Neural cell (in vitro differentiated cells): ENCODE measurements around the gene OCRL. TPM values are rescaled to one million over a fixed set of nuclear protein-coding genes. Genes with fewer than 3 reads are reported as not detected.

Source experiments
- H2AFZ ChIP-seq: fragments of 200-600, 300-800 bp; sonication (generic), shearing (Covaris generic); 2 replicates; pipeline ENCODE4 v1.6.0; 2014; ENCODE audit warnings: low read depth, mild to moderate bottlenecking, antibody characterized with exemption, low read length, moderate library complexity
- H3F3A ChIP-seq: fragments of 200-600 bp; shearing (Covaris generic); 2 replicates; pipeline ENCODE4 v1.6.1; 2016; ENCODE audit warnings: mild to moderate bottlenecking, moderate library complexity, mixed read lengths, antibody characterized with exemption, low read length; ENCODE audit not compliant: insufficient read depth, poor library complexity, severe bottlenecking
- H3K27ac ChIP-seq: fragments of 200-600, 300-800 bp; sonication (generic), shearing (Covaris generic); 2 replicates; pipeline ENCODE4 v1.5.1; 2014; ENCODE audit warnings: mild to moderate bottlenecking, low read length, moderate library complexity
- H3K27me3 ChIP-seq: fragments of 300-800, 200-600 bp; sonication (generic), shearing (Covaris generic); 2 replicates; pipeline ENCODE4 v1.6.0; 2014; ENCODE audit warnings: mild to moderate bottlenecking, low read depth, low read length, moderate library complexity; ENCODE audit not compliant: insufficient read depth
- H3K36me3 ChIP-seq: fragments of 300-800, 200-600 bp; sonication (generic), shearing (Covaris generic); 2 replicates; pipeline ENCODE4 v1.5.1; 2014; ENCODE audit warnings: mild to moderate bottlenecking, antibody characterized with exemption, low read length, moderate library complexity; ENCODE audit not compliant: insufficient read depth
- H3K4me2 ChIP-seq: fragments of 300-800, 200-600 bp; sonication (generic), shearing (Covaris generic); 2 replicates; pipeline ENCODE4 v1.6.0; 2014; ENCODE audit warnings: mild to moderate bottlenecking, low read length
- H3K4me3 ChIP-seq: fragments of 300-800, 200-600 bp; sonication (generic), shearing (Covaris generic); 2 replicates; pipeline ENCODE4 v1.5.1; 2014; ENCODE audit warnings: mild to moderate bottlenecking, low read length, moderate library complexity
- H3K79me2 ChIP-seq: fragments of 200-600 bp; shearing (Covaris generic); replicated peaks from 2 replicates; pipeline ENCODE4 v1.6.0; 2014; ENCODE audit warnings: mild to moderate bottlenecking, low read length, moderate library complexity; ENCODE audit not compliant: insufficient read depth
- H3K9ac ChIP-seq: fragments of 300-800, 200-600 bp; sonication (generic), shearing (Covaris generic); 2 replicates; pipeline ENCODE4 v1.6.1; 2016; ENCODE audit warnings: mild to moderate bottlenecking, low read length, mixed read lengths
- H3K9me2 ChIP-seq: fragments of 200-600 bp; shearing (Covaris generic); 2 replicates; pipeline ENCODE4 v1.6.1; 2016; ENCODE audit warnings: mild to moderate bottlenecking, low read length, mixed read lengths; ENCODE audit not compliant: insufficient read depth
- H3K9me3 ChIP-seq: fragments of 200-600, 300-800 bp; sonication (generic), shearing (Covaris generic); 2 replicates; pipeline ENCODE4 v1.6.1; 2016; ENCODE audit warnings: mild to moderate bottlenecking, mixed run types, low read length, moderate library complexity, mixed read lengths
- H4K20me1 ChIP-seq: fragments of 200-600 bp; shearing (Covaris generic); 2 replicates; pipeline ENCODE4 v1.6.1; 2016; ENCODE audit warnings: mild to moderate bottlenecking, mixed run types; ENCODE audit not compliant: insufficient read depth
- CTCF ChIP-seq: fragments of 450-650 bp; IDR thresholded peaks from 2 replicates; pipeline ENCODE4 v1.5.1; 2014; ENCODE audit warnings: antibody characterized with exemption, mild to moderate bottlenecking, moderate library complexity; ENCODE audit not compliant: poor library complexity, severe bottlenecking
- EP300 ChIP-seq: fragments of 450-650 bp; conservative IDR thresholded peaks from 2 replicates; pipeline ENCODE4 v1.6.1; 2014; ENCODE audit warnings: antibody characterized with exemption, mild to moderate bottlenecking, moderate library complexity; ENCODE audit not compliant: poor library complexity, severe bottlenecking
- EZH2 ChIP-seq: fragments of 200-600, 300-800 bp; shearing (Covaris generic), sonication (generic); IDR thresholded peaks from 2 replicates; pipeline ENCODE4 v1.6.1; 2014; ENCODE audit warnings: antibody characterized with exemption, low read length, borderline replicate concordance, mild to moderate bottlenecking; ENCODE audit not compliant: insufficient read depth, poor library complexity, severe bottlenecking
- MXI1 ChIP-seq: fragments of 450-650 bp; conservative IDR thresholded peaks from 2 replicates; pipeline ENCODE4 v1.6.1; 2014; ENCODE audit warnings: antibody characterized with exemption, mild to moderate bottlenecking; ENCODE audit not compliant: poor library complexity, severe bottlenecking
- POLR2AphosphoS5 ChIP-seq: IDR thresholded peaks from 2 replicates; pipeline ENCODE4 v1.6.1; 2012
- RAD21 ChIP-seq: fragments of 450-650 bp; conservative IDR thresholded peaks from 2 replicates; pipeline ENCODE4 v1.6.1; 2014; ENCODE audit warnings: antibody characterized with exemption, mild to moderate bottlenecking, moderate library complexity
- SMC3 ChIP-seq: fragments of 450-650 bp; conservative IDR thresholded peaks from 2 replicates; pipeline ENCODE4 v1.6.1; 2014; ENCODE audit warnings: antibody characterized with exemption, mild to moderate bottlenecking, moderate library complexity; ENCODE audit not compliant: poor library complexity
- TAF1 ChIP-seq: IDR thresholded peaks from 2 replicates; pipeline ENCODE4 v1.6.1; 2012; ENCODE audit warnings: low read depth
- polyA plus RNA-seq: library from polyadenylated mRNA; depleted of rRNA; stranded (reverse); fragments of >200 nt; gene quantifications from 2 replicates; pipeline ENCODE4 v1.2.3, GENCODE V29; 2014
- TF ChIP-seq, protein P1 (sequence below): IDR thresholded peaks from 2 replicates; pipeline ENCODE4 v1.6.1; 2012; ENCODE audit warnings: borderline replicate concordance

OCRL gene
- polyA plus RNA-seq, 1 donor from 2014 or later, result 27.9 TPM

GRCh38 chrX:129525162-129525561 lies 14.9 kb upstream of the OCRL start:
- H3K4me3 ChIP-seq, result no peak overlapping the region
- no peaks in the 10 kb centered on the region for H3K9me2 ChIP-seq
- H3K36me3 ChIP-seq, result no peaks in the 10 kb centered on the region
- no peaks in the 10 kb centered on the region for H3K9me3 ChIP-seq
- H3K27ac ChIP-seq, result no peak overlapping the region
- no peak overlapping the region for H3K4me2 ChIP-seq
- no peaks in the 10 kb centered on the region for H4K20me1 ChIP-seq
- H3K9ac ChIP-seq, result no peak overlapping the region
- H3F3A ChIP-seq, result no peaks in the 10 kb centered on the region
- H2AFZ ChIP-seq, result no peak overlapping the region
- H3K79me2 ChIP-seq, result peaks cover 3% of the 10 kb centered on the region
- no peaks in the 10 kb centered on the region for H3K27me3 ChIP-seq
- TF ChIP-seq POLR2AphosphoS5 (no peak), RAD21 (no peak), EP300 (no peak), SMC3 (no peak), TAF1 (no peak), EZH2 (no peak), MXI1 (no peak), CTCF (no peak)
- TF ChIP-seq, protein P1, sequence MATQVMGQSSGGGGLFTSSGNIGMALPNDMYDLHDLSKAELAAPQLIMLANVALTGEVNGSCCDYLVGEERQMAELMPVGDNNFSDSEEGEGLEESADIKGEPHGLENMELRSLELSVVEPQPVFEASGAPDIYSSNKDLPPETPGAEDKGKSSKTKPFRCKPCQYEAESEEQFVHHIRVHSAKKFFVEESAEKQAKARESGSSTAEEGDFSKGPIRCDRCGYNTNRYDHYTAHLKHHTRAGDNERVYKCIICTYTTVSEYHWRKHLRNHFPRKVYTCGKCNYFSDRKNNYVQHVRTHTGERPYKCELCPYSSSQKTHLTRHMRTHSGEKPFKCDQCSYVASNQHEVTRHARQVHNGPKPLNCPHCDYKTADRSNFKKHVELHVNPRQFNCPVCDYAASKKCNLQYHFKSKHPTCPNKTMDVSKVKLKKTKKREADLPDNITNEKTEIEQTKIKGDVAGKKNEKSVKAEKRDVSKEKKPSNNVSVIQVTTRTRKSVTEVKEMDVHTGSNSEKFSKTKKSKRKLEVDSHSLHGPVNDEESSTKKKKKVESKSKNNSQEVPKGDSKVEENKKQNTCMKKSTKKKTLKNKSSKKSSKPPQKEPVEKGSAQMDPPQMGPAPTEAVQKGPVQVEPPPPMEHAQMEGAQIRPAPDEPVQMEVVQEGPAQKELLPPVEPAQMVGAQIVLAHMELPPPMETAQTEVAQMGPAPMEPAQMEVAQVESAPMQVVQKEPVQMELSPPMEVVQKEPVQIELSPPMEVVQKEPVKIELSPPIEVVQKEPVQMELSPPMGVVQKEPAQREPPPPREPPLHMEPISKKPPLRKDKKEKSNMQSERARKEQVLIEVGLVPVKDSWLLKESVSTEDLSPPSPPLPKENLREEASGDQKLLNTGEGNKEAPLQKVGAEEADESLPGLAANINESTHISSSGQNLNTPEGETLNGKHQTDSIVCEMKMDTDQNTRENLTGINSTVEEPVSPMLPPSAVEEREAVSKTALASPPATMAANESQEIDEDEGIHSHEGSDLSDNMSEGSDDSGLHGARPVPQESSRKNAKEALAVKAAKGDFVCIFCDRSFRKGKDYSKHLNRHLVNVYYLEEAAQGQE, result no peak

DNA sequence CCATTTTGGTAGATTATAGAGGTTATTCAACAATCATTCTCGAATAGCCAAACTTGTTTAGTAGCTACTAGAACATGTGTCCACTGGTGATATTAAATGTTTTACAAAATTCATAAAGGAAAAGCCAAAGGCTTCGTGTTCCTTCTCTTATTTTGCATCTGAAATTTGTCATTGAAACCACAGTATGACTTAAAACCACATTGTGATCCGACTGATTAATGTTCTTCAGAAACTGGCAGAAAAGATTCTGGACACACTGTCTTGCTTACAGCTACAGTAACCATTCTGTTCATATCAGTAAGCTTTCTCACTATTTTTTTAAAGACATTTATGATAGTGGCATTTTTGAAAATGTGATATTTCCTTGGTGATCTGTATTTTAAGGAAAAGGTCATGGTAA lies 14.2 kb upstream of the OCRL start:
- Histone ChIP-seq H3K9ac (no peak overlapping the region), H3K79me2 (no peaks in the 10 kb centered on the region), H3F3A (no peaks in the 10 kb centered on the region), H2AFZ (no peak overlapping the region), H3K4me2 (no peak overlapping the region), H3K9me2 (no peaks in the 10 kb centered on the region), H3K27me3 (no peaks in the 10 kb centered on the region), H4K20me1 (no peaks in the 10 kb centered on the region), H3K27ac (no peak overlapping the region), H3K4me3 (no peak overlapping the region), H3K9me3 (no peaks in the 10 kb centered on the region), H3K36me3 (no peaks in the 10 kb centered on the region)
- TF ChIP-seq CTCF (no peak), RAD21 (no peak), MXI1 (no peak), POLR2AphosphoS5 (no peak), SMC3 (no peak), TAF1 (no peak), EZH2 (no peak), EP300 (no peak)
- TF ChIP-seq, protein P1, result no peak
